Fibroblast of mammary gland (primary cell): Measurements from ENCODE around the gene MMP19.
A peak's percentile ranks its signal among the peaks of the same experiment; 100 is the strongest.

Source experiments
- DNase-seq: peaks from one replicate; pipeline ENCODE4 v3.0.0-alpha.2; 2010; ENCODE audit warnings: low read depth
- H3K4me3 ChIP-seq: 2 replicates; pipeline ENCODE4 v1.5.1; 2011; ENCODE audit warnings: low read depth, mild to moderate bottlenecking, low read length, moderate library complexity; ENCODE audit not compliant: control insufficient read depth
- CTCF ChIP-seq: conservative IDR thresholded peaks from 2 replicates; pipeline ENCODE4 v1.5.1; 2011; ENCODE audit warnings: low read depth, low read length, inconsistent platforms; ENCODE audit not compliant: control insufficient read depth, insufficient read depth

MMP19 gene

GRCh38 chr12:55831447-55831815, 11.3 kb downstream of the MMP19 start:
- TF ChIP-seq CTCF: no peak
- no peak for DNase-seq
- peak overlapping the region; percentile 90 for H3K4me3 ChIP-seq

- TF ChIP-seq CTCF: no peak
- DNase-seq: peak; percentile 66
- peak overlapping the region; percentile 90 for H3K4me3 ChIP-seq
Observed at GRCh38 chr12:55830601-55831446, 11.9 kb downstream of the MMP19 start.

- peak overlapping the region; percentile 90 for H3K4me3 ChIP-seq
- DNase-seq: no peak
- no peak for TF ChIP-seq CTCF
Observed at GRCh38 chr12:55829967-55830600, 12.7 kb downstream of the MMP19 start.

GRCh38 chr12:55828357-55828756, 14.4 kb downstream of the MMP19 start:
- peak overlapping the region; percentile 90 for H3K4me3 ChIP-seq
- DNase-seq: no peak
- no peak for TF ChIP-seq CTCF

GRCh38 chr12:55827806-55828205, 14.9 kb downstream of the MMP19 start:
- H3K4me3 ChIP-seq: no peak overlapping the region
- TF ChIP-seq CTCF: no peak
- no peak for DNase-seq

GRCh38 chr12:55824726-55825125, 18.0 kb downstream of the MMP19 start:
- H3K4me3 ChIP-seq: no peak overlapping the region
- DNase-seq: no peak

More at GRCh38 chr12:55824726-55825125, 18.0 kb downstream of the MMP19 start:
- no peak for TF ChIP-seq CTCF
